Adipocyte (in vitro differentiated cells): Measurements from ENCODE around the gene VAV2.
A peak's percentile ranks its signal among the peaks of the same experiment; 100 is the strongest.

Source experiments
- DNase-seq: peaks from one replicate; pipeline ENCODE4 v3.0.0-alpha.2; 2015; ENCODE audit warnings: low read depth
- H3K27me3 ChIP-seq: replicated peaks from 2 replicates; pipeline ENCODE4 v1.7.0; 2013; ENCODE audit warnings: mild to moderate bottlenecking, low read length, moderate library complexity; ENCODE audit not compliant: control insufficient read depth, insufficient read depth
- H3K36me3 ChIP-seq: 2 replicates; pipeline ENCODE4 v1.7.0; 2013; ENCODE audit warnings: low read length, mild to moderate bottlenecking, moderate library complexity; ENCODE audit not compliant: control insufficient read depth, insufficient read depth, severe bottlenecking
- H3K4me1 ChIP-seq: 2 replicates; pipeline ENCODE4 v1.7.0; 2013; ENCODE audit warnings: mild to moderate bottlenecking, low read length, moderate library complexity; ENCODE audit not compliant: control insufficient read depth, insufficient read depth
- H3K4me3 ChIP-seq: 2 replicates; pipeline ENCODE4 v1.7.0; 2013; ENCODE audit warnings: mild to moderate bottlenecking, low read length, moderate library complexity
- H3K9ac ChIP-seq: 2 replicates; pipeline ENCODE4 v1.7.0; 2013; ENCODE audit warnings: mild to moderate bottlenecking, low read length, moderate library complexity
- H3K9me3 ChIP-seq: 2 replicates; pipeline ENCODE4 v1.7.0; 2013; ENCODE audit warnings: mild to moderate bottlenecking, low read length, moderate library complexity; ENCODE audit not compliant: control insufficient read depth

The VAV2 gene

GRCh38 chr9:133862585-133863256, 129.4 kb downstream of the VAV2 start:
- peak overlapping the region; percentile 73 for H3K9ac ChIP-seq
- peak overlapping the region; percentile 71 for H3K4me3 ChIP-seq
- no peak for DNase-seq
- peaks cover 10% of the 10 kb centered on the region for H3K4me1 ChIP-seq
- H3K36me3 ChIP-seq = no peaks in the 10 kb centered on the region
- no peaks in the 10 kb centered on the region for H3K27me3 ChIP-seq
- H3K9me3 ChIP-seq = peaks cover 6% of the 10 kb centered on the region

GRCh38 chr9:133861692-133862091, 130.4 kb downstream of the VAV2 start:
- Histone ChIP-seq H3K9ac (no peak overlapping the region), H3K4me1 (peaks cover 10% of the 10 kb centered on the region), H3K27me3 (no peaks in the 10 kb centered on the region), H3K4me3 (no peak overlapping the region), H3K9me3 (peaks cover 6% of the 10 kb centered on the region), H3K36me3 (no peaks in the 10 kb centered on the region)
- no peak for DNase-seq

GRCh38 chr9:133861086-133861485, 131.0 kb downstream of the VAV2 start:
- peaks cover 11% of the 10 kb centered on the region for H3K4me1 ChIP-seq
- no peak overlapping the region for H3K4me3 ChIP-seq
- no peaks in the 10 kb centered on the region for H3K36me3 ChIP-seq
- no peak for DNase-seq
- peaks cover 6% of the 10 kb centered on the region for H3K9me3 ChIP-seq
- no peak overlapping the region for H3K9ac ChIP-seq
- no peaks in the 10 kb centered on the region for H3K27me3 ChIP-seq

- Histone ChIP-seq H3K9me3 (no peaks in the 10 kb centered on the region), H3K27me3 (no peaks in the 10 kb centered on the region), H3K36me3 (no peaks in the 10 kb centered on the region), H3K4me1 (peaks cover 19% of the 10 kb centered on the region), H3K4me3 (no peak overlapping the region), H3K9ac (no peak overlapping the region)
- DNase-seq = no peak
Measured at GRCh38 chr9:133858771-133859170, 133.4 kb downstream of the VAV2 start.

- Histone ChIP-seq H3K9ac (no peak overlapping the region), H3K36me3 (no peaks in the 10 kb centered on the region), H3K9me3 (no peaks in the 10 kb centered on the region), H3K4me1 (peaks cover 14% of the 10 kb centered on the region), H3K27me3 (no peaks in the 10 kb centered on the region), H3K4me3 (no peak overlapping the region)
- DNase-seq = no peak
Measured at GRCh38 chr9:133857639-133858038, 134.5 kb downstream of the VAV2 start.

GRCh38 chr9:133856798-133857197, 135.3 kb downstream of the VAV2 start:
- Histone ChIP-seq H3K36me3 (no peaks in the 10 kb centered on the region), H3K9me3 (no peaks in the 10 kb centered on the region), H3K4me3 (no peak overlapping the region), H3K9ac (no peak overlapping the region), H3K27me3 (no peaks in the 10 kb centered on the region), H3K4me1 (peaks cover 9% of the 10 kb centered on the region)
- DNase-seq = no peak

- no peak overlapping the region for H3K9ac ChIP-seq
- no peaks in the 10 kb centered on the region for H3K27me3 ChIP-seq
- no peak overlapping the region for H3K4me3 ChIP-seq
- DNase-seq = peak; percentile 82
- peaks cover 9% of the 10 kb centered on the region for H3K4me1 ChIP-seq
- H3K36me3 ChIP-seq = no peaks in the 10 kb centered on the region
- no peaks in the 10 kb centered on the region for H3K9me3 ChIP-seq
Measured at GRCh38 chr9:133855802-133856521, 136.2 kb downstream of the VAV2 start.

GRCh38 chr9:133855371-133855770, 136.8 kb downstream of the VAV2 start:
- H3K4me1 ChIP-seq = peaks cover 9% of the 10 kb centered on the region
- no peak overlapping the region for H3K9ac ChIP-seq
- H3K36me3 ChIP-seq = no peaks in the 10 kb centered on the region
- no peaks in the 10 kb centered on the region for H3K9me3 ChIP-seq
- no peak overlapping the region for H3K4me3 ChIP-seq
- no peak for DNase-seq
- no peaks in the 10 kb centered on the region for H3K27me3 ChIP-seq

- no peak overlapping the region for H3K9ac ChIP-seq
- H3K27me3 ChIP-seq = no peaks in the 10 kb centered on the region
- no peak for DNase-seq
- H3K9me3 ChIP-seq = no peaks in the 10 kb centered on the region
- no peaks in the 10 kb centered on the region for H3K36me3 ChIP-seq
- no peak overlapping the region for H3K4me3 ChIP-seq
- H3K4me1 ChIP-seq = peaks cover 9% of the 10 kb centered on the region
Measured at GRCh38 chr9:133854765-133855164, 137.4 kb downstream of the VAV2 start.

- no peak for DNase-seq
- H3K9ac ChIP-seq = no peak overlapping the region
- H3K4me3 ChIP-seq = no peak overlapping the region
- H3K9me3 ChIP-seq = no peaks in the 10 kb centered on the region
- H3K4me1 ChIP-seq = peaks cover 9% of the 10 kb centered on the region
- no peaks in the 10 kb centered on the region for H3K36me3 ChIP-seq
- no peaks in the 10 kb centered on the region for H3K27me3 ChIP-seq
Measured at GRCh38 chr9:133854048-133854447, 138.1 kb downstream of the VAV2 start.

- Histone ChIP-seq H3K27me3 (no peaks in the 10 kb centered on the region), H3K36me3 (no peaks in the 10 kb centered on the region), H3K9ac (no peak overlapping the region), H3K4me3 (no peak overlapping the region), H3K4me1 (peaks cover 9% of the 10 kb centered on the region), H3K9me3 (no peaks in the 10 kb centered on the region)
- DNase-seq = no peak
Measured at GRCh38 chr9:133853331-133853730, 138.8 kb downstream of the VAV2 start.
